ENCODE measurements around the gene DDX27. TPM values are rescaled to one million over a fixed set of nuclear protein-coding genes. Genes with fewer than 3 reads are reported as not detected.

Gene DDX27
- total and polyA plus RNA-seq, 2 of the 13 experiments (the other 11 are each of a cell fraction or from before 2014, with no cell fraction given), result 42.6 to 72.8 TPM

DNA sequence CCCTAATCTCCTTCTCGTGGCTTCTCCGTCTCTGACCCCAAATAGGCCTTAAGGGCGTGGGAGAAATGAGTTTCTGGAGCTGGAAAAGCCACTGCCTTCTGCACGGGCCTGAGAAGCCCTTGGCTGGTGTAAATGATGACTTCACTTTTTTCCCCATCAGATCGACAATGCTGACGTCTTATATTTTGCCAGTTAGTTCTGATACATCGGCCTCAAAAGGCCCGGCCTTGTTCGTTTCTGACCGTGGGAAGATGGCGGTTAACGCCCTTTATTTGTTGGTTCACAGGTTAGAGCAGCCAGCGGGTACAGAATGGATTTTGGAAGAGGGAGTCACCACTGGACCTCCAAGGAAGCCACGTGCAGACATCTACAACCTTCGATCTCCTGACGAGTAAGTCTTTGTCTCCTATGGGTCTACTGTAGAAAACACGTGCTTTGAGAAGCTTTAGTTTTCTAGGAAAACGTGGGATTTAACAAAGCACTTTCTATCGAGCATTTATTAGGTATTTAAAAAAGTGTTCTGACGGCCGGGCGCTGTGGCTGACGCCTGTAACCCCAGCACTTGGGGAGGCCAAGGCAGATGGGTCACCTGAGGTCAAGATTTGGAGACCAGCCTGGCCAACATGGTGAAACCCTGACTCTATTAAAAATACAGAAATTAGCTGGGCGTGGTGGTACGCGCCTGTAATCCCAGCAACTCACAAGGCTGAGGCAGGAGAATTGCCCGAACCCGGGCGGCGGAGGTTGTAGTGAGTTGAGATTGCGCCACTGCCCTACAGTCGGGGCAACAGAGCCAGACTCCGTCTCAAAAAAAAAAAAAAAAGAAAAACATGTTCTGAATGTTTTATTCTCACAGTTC, 59.8 kb downstream of the DDX27 start (continued):
- TF ChIP-seq, protein P1, sequence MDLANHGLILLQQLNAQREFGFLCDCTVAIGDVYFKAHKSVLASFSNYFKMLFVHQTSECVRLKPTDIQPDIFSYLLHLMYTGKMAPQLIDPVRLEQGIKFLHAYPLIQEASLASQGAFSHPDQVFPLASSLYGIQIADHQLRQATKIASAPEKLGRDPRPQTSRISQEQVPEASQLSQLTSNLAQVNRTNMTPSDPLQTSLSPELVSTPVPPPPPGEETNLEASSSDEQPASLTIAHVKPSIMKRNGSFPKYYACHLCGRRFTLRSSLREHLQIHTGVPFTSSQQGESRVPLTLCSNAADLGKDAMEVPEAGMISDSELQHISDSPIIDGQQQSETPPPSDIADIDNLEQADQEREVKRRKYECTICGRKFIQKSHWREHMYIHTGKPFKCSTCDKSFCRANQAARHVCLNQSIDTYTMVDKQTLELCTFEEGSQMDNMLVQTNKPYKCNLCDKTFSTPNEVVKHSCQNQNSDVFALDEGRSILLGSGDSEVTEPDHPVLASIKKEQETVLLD (CRISPR knock-in tag; IDR thresholded peaks at IDR 0.05; ENCODE audit: low read depth), result no peak
- peak; percentile 91 for TF ChIP-seq ZNF546 (CRISPR knock-in tag; conservative IDR thresholded peaks at IDR 0.05)
- TF ChIP-seq, protein P2, sequence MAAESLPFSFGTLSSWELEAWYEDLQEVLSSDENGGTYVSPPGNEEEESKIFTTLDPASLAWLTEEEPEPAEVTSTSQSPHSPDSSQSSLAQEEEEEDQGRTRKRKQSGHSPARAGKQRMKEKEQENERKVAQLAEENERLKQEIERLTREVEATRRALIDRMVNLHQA (CRISPR knock-in tag; IDR thresholded peaks at IDR 0.05), result no peak
- TF ChIP-seq, protein P3, sequence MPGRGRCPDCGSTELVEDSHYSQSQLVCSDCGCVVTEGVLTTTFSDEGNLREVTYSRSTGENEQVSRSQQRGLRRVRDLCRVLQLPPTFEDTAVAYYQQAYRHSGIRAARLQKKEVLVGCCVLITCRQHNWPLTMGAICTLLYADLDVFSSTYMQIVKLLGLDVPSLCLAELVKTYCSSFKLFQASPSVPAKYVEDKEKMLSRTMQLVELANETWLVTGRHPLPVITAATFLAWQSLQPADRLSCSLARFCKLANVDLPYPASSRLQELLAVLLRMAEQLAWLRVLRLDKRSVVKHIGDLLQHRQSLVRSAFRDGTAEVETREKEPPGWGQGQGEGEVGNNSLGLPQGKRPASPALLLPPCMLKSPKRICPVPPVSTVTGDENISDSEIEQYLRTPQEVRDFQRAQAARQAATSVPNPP (CRISPR knock-in tag; IDR thresholded peaks at IDR 0.05), result no peak
- TF ChIP-seq, protein P4, sequence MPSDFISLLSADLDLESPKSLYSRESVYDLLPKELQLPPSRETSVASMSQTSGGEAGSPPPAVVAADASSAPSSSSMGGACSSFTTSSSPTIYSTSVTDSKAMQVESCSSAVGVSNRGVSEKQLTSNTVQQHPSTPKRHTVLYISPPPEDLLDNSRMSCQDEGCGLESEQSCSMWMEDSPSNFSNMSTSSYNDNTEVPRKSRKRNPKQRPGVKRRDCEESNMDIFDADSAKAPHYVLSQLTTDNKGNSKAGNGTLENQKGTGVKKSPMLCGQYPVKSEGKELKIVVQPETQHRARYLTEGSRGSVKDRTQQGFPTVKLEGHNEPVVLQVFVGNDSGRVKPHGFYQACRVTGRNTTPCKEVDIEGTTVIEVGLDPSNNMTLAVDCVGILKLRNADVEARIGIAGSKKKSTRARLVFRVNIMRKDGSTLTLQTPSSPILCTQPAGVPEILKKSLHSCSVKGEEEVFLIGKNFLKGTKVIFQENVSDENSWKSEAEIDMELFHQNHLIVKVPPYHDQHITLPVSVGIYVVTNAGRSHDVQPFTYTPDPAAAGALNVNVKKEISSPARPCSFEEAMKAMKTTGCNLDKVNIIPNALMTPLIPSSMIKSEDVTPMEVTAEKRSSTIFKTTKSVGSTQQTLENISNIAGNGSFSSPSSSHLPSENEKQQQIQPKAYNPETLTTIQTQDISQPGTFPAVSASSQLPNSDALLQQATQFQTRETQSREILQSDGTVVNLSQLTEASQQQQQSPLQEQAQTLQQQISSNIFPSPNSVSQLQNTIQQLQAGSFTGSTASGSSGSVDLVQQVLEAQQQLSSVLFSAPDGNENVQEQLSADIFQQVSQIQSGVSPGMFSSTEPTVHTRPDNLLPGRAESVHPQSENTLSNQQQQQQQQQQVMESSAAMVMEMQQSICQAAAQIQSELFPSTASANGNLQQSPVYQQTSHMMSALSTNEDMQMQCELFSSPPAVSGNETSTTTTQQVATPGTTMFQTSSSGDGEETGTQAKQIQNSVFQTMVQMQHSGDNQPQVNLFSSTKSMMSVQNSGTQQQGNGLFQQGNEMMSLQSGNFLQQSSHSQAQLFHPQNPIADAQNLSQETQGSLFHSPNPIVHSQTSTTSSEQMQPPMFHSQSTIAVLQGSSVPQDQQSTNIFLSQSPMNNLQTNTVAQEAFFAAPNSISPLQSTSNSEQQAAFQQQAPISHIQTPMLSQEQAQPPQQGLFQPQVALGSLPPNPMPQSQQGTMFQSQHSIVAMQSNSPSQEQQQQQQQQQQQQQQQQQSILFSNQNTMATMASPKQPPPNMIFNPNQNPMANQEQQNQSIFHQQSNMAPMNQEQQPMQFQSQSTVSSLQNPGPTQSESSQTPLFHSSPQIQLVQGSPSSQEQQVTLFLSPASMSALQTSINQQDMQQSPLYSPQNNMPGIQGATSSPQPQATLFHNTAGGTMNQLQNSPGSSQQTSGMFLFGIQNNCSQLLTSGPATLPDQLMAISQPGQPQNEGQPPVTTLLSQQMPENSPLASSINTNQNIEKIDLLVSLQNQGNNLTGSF (CRISPR knock-in tag; IDR thresholded peaks at IDR 0.05), result peak; percentile 26; the same call in 1 of the 2 replicates
- TF ChIP-seq ZNF619 (CRISPR knock-in tag; IDR thresholded peaks at IDR 0.05), result no peak; the same call in 1 of the 2 replicates
- no peak; the same call in 1 of the 2 replicates for TF ChIP-seq ZNF839 (CRISPR knock-in tag; IDR thresholded peaks at IDR 0.05; ENCODE audit: borderline replicate concordance)
- TF ChIP-seq ZNF607 (CRISPR knock-in tag; IDR thresholded peaks at IDR 0.05; ENCODE audit: borderline replicate concordance), result no peak; the same call in 1 of the 2 replicates
- TF ChIP-seq ZMYM3 (CRISPR knock-in tag; IDR thresholded peaks at IDR 0.05), result peak; percentile 41; the same call in 1 of the 2 replicates
- peak; percentile 48; the same call in 1 of the 2 replicates for TF ChIP-seq ZNF598 (CRISPR knock-in tag; IDR thresholded peaks at IDR 0.05; ENCODE audit: borderline replicate concordance)
- TF ChIP-seq, protein P5, sequence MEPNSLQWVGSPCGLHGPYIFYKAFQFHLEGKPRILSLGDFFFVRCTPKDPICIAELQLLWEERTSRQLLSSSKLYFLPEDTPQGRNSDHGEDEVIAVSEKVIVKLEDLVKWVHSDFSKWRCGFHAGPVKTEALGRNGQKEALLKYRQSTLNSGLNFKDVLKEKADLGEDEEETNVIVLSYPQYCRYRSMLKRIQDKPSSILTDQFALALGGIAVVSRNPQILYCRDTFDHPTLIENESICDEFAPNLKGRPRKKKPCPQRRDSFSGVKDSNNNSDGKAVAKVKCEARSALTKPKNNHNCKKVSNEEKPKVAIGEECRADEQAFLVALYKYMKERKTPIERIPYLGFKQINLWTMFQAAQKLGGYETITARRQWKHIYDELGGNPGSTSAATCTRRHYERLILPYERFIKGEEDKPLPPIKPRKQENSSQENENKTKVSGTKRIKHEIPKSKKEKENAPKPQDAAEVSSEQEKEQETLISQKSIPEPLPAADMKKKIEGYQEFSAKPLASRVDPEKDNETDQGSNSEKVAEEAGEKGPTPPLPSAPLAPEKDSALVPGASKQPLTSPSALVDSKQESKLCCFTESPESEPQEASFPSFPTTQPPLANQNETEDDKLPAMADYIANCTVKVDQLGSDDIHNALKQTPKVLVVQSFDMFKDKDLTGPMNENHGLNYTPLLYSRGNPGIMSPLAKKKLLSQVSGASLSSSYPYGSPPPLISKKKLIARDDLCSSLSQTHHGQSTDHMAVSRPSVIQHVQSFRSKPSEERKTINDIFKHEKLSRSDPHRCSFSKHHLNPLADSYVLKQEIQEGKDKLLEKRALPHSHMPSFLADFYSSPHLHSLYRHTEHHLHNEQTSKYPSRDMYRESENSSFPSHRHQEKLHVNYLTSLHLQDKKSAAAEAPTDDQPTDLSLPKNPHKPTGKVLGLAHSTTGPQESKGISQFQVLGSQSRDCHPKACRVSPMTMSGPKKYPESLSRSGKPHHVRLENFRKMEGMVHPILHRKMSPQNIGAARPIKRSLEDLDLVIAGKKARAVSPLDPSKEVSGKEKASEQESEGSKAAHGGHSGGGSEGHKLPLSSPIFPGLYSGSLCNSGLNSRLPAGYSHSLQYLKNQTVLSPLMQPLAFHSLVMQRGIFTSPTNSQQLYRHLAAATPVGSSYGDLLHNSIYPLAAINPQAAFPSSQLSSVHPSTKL (CRISPR knock-in tag; IDR thresholded peaks at IDR 0.05), result no peak
- TF ChIP-seq, protein P6, sequence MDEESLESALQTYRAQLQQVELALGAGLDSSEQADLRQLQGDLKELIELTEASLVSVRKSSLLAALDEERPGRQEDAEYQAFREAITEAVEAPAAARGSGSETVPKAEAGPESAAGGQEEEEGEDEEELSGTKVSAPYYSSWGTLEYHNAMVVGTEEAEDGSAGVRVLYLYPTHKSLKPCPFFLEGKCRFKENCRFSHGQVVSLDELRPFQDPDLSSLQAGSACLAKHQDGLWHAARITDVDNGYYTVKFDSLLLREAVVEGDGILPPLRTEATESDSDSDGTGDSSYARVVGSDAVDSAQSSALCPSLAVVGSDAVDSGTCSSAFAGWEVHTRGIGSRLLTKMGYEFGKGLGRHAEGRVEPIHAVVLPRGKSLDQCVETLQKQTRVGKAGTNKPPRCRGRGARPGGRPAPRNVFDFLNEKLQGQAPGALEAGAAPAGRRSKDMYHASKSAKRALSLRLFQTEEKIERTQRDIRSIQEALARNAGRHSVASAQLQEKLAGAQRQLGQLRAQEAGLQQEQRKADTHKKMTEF (CRISPR knock-in tag; IDR thresholded peaks at IDR 0.05), result peak; percentile 11; the same call in 1 of the 2 replicates
- 0 out of 2 replicates have a peak, but pooled peaks have one; percentile 18 for TF ChIP-seq KAT7 (CRISPR knock-in tag; IDR thresholded peaks at IDR 0.05; ENCODE audit: borderline replicate concordance)
